Panc1 (cell line): ENCODE results near the gene PATJ. TPM values are rescaled to one million over a fixed set of nuclear protein-coding genes. Genes with fewer than 3 reads are reported as not detected.
"Not testable (repeated sequence)": the region's sequence is repeated elsewhere in the genome, so short reads cannot be mapped to it uniquely, and the experiment has no call there.

Experiments
- ATAC-seq: fragments of 200-7000 bp; cut with Tn5 transposase; 2 replicates; pipeline ENCODE4 v1.9.1; 2020; ENCODE audit warnings: mild to moderate bottlenecking, moderate library complexity
- BruUV-seq: library from RNA; stranded (reverse); fragments of 400-500 nt; replicated peaks from 2 replicates; lab custom pipeline; 2021; lab: Mats Ljungman, UMichigan
- CTCF ChIA-PET: fragments of 300-600 bp; sonication (Branson Sonifier 250); formaldehyde crosslinking; loops from one replicate; lab custom pipeline; 2022; ENCODE audit warnings: antibody characterized with exemption; lab: Charles Lee
- POLR2A ChIA-PET: fragments of 300-600 bp; sonication (Branson Sonifier 250); formaldehyde crosslinking; loops from one replicate; lab custom pipeline; 2022; ENCODE audit warnings: antibody characterized with exemption; lab: Charles Lee
- DNase-seq: peaks from one replicate; pipeline ENCODE4 v3.0.0-alpha.2; 2010; ENCODE audit warnings: low read depth, low spot score
- H3K27ac ChIP-seq: 2 replicates; pipeline ENCODE4 v1.5.1; 2011; ENCODE audit warnings: mild to moderate bottlenecking, low read length, inconsistent platforms
- H3K27me3 ChIP-seq: fragments of 200-500 bp; sonication (Bioruptor generic); 2 replicates; pipeline ENCODE4 v1.6.0; 2014; ENCODE audit warnings: low read length, inconsistent platforms; ENCODE audit not compliant: control insufficient read depth, insufficient read depth
- H3K36me3 ChIP-seq: fragments of 200-500 bp; sonication (Bioruptor generic); 2 replicates; pipeline ENCODE4 v1.5.1; 2014; ENCODE audit warnings: inconsistent platforms, mild to moderate bottlenecking, low read length, moderate library complexity; ENCODE audit not compliant: control insufficient read depth, insufficient read depth
- H3K4me1 ChIP-seq: 2 replicates; pipeline ENCODE4 v1.5.1; 2011; ENCODE audit warnings: inconsistent platforms, mild to moderate bottlenecking, low read length, moderate library complexity; ENCODE audit not compliant: control insufficient read depth, insufficient read depth
- H3K4me3 ChIP-seq, 2 experiments: 2 replicates each; pipeline ENCODE4 v1.5.1; 2011 to 2012; ENCODE audit warnings: low read depth in 2 of 2, low read length in 2 of 2, mild to moderate bottlenecking in 2 of 2, inconsistent platforms in 1 of 2, moderate library complexity in 1 of 2
- H3K9me3 ChIP-seq: fragments of 200-500 bp; sonication (Bioruptor generic); 2 replicates; pipeline ENCODE4 v1.5.1; 2014; ENCODE audit warnings: low read depth, mild to moderate bottlenecking, inconsistent platforms, low read length, moderate library complexity; ENCODE audit not compliant: control insufficient read depth, insufficient read depth
- CTCF ChIP-seq: fragments of 450-650 bp; IDR thresholded peaks from 2 replicates; pipeline ENCODE4 v1.5.1; 2017; ENCODE audit warnings: mild to moderate bottlenecking
- POLR2AphosphoS5 ChIP-seq: IDR thresholded peaks from 2 replicates; pipeline ENCODE4 v1.6.1; 2012; ENCODE audit warnings: mild to moderate bottlenecking, low read depth, low read length, moderate library complexity
- REST ChIP-seq, 2 experiments: IDR thresholded peaks; 2 replicates each; pipeline ENCODE4 v1.6.1; 2011 to 2012; ENCODE audit warnings: low read depth in 2 of 2, control low read depth in 1 of 2, low read length in 1 of 2, mild to moderate bottlenecking in 1 of 2, moderate library complexity in 1 of 2; ENCODE audit not compliant: insufficient read depth in 1 of 2
- SIN3A ChIP-seq: IDR thresholded peaks from 2 replicates; pipeline ENCODE4 v1.6.1; 2012; ENCODE audit warnings: low read depth, mild to moderate bottlenecking, low read length, moderate library complexity, borderline replicate concordance; ENCODE audit not compliant: insufficient read depth
- TCF7L2 ChIP-seq: IDR thresholded peaks from 2 replicates; pipeline ENCODE4 v1.6.1; 2011; ENCODE audit warnings: mild to moderate bottlenecking, low read depth, low read length, inconsistent platforms
- in situ Hi-C: cut with HindIII; loops from 2 replicates; pipeline ENCODE4 v1.10.0; 2016; ENCODE audit warnings: low sequenced_read_pairs, low pct_unique_long_range_greater_than_20kb
- intact Hi-C: fragments of 100-400 bp; cut with micrococcal nuclease; formaldehyde crosslinking; loops from one replicate; pipeline ENCODE4 v1.10.0; 2022; ENCODE audit not compliant: unreplicated experiment
- total RNA-seq: library from RNA; stranded (reverse); gene quantifications from one replicate; pipeline ENCODE4 v1.2.1, GENCODE V29; 2021; ENCODE audit not compliant: unreplicated experiment

Gene PATJ
- total RNA-seq, 1 experiment from 2014 or later, result 36.2 TPM

- peaks cover 9% of the 10 kb centered on the region for H3K36me3 ChIP-seq
- CTCF ChIA-PET, result interaction anchor here (0.6 kb wide), 1 partner anchor 610 kb away, joined by 3 read pairs; no protein-coding TSS in a partner anchor
- H3K4me1 ChIP-seq, result peaks cover 12% of the 10 kb centered on the region; the same call in 1 of the 2 replicates
- in situ Hi-C loops (no loop called here), intact Hi-C loops (no loop called here)
- H3K9me3 ChIP-seq, result no peaks in the 10 kb centered on the region
- H3K4me3 ChIP-seq, result no peak overlapping the region
- no TSS peak for BruUV-seq
- POLR2A ChIA-PET, result interaction anchor here (0.6 kb wide), 1 partner anchor 400 kb away, joined by 3 read pairs; no protein-coding TSS in a partner anchor
- DNase-seq (no peak), ATAC-seq (no peak)
- TF ChIP-seq POLR2AphosphoS5, result no peak
- TF ChIP-seq REST (IDR thresholded peaks at IDR 0.05; ENCODE audit: insufficient read depth in 1 of 2, low read depth in 2 of 2, low read length in 1 of 2), result no peak
- TF ChIP-seq TCF7L2, result no peak
- TF ChIP-seq CTCF, result no peak
- no peak for TF ChIP-seq SIN3A
- no peak overlapping the region for H3K27ac ChIP-seq
- no peaks in the 10 kb centered on the region for H3K27me3 ChIP-seq
Measured at GRCh38 chr1:61727544-61727943, 14.7 kb upstream of the PATJ start.

GRCh38 chr1:61730679-61731078, 11.6 kb upstream of the PATJ start:
- CTCF ChIA-PET, in situ Hi-C loops, POLR2A ChIA-PET: not testable (repeated sequence)

GRCh38 chr1:61732726-61733125, 9.6 kb upstream of the PATJ start:
- H3K4me1 ChIP-seq, result no peaks in the 10 kb centered on the region
- ATAC-seq (no peak), DNase-seq (no peak)
- ChIA-PET CTCF (no interaction called here), POLR2A (no interaction called here)
- no peaks in the 10 kb centered on the region for H3K27me3 ChIP-seq
- TF ChIP-seq POLR2AphosphoS5, result no peak
- no peak for TF ChIP-seq TCF7L2
- no peak for TF ChIP-seq REST (IDR thresholded peaks at IDR 0.05; ENCODE audit: insufficient read depth in 1 of 2, low read depth in 2 of 2, low read length in 1 of 2)
- TF ChIP-seq SIN3A, result no peak
- no peak for TF ChIP-seq CTCF
- H3K4me3 ChIP-seq, result no peak overlapping the region
- no peak overlapping the region for H3K27ac ChIP-seq
- in situ Hi-C loops, result no loop called here
- BruUV-seq, result no TSS peak
- no peaks in the 10 kb centered on the region for H3K36me3 ChIP-seq
- intact Hi-C loops, result no loop called here
- no peaks in the 10 kb centered on the region for H3K9me3 ChIP-seq

More at GRCh38 chr1:61730679-61731078, 11.6 kb upstream of the PATJ start:
- BruUV-seq, H3K4me3 ChIP-seq, intact Hi-C loops, ATAC-seq, H3K36me3 ChIP-seq, H3K9me3 ChIP-seq, H3K27me3 ChIP-seq, H3K4me1 ChIP-seq, DNase-seq, H3K27ac ChIP-seq: not testable (repeated sequence)
